ENCODE data around the gene YIPF1.
"Not testable (repeated sequence)": the region's sequence is repeated elsewhere in the genome, so short reads cannot be mapped to it uniquely, and the experiment has no call there.

YIPF1 gene

GRCh38 chr1:53893999-53894636 lies 4.5 kb upstream of the YIPF1 start, which contains the start of gene DIO1:
DIO1 (plus strand) TSS chr1:53894187; CDS start chr1:53894211, 24 bp downstream.
- no peak for DNase-seq

DNA sequence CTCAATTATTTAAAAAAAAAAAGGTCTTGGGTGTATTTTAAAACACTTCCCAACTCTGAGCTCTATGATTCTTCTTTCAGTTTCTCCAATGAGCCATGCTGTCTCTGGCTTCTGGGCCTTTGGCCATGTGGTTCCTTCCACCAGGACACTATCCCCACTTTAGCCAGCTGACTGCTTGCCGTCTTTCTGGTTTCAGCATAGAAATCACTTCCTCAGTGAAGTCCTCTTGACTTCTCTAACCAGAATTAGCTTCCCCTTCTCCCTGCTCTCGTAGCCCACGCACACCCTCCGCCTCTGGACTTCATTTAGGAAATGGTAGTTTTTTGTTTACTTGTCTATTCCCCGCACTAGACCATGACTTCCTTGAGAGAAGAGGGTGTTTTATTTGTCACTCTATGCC lies 3.3 kb upstream of the YIPF1 start:
- no peak for DNase-seq

GRCh38 chr1:53891678-53892077 lies 2.1 kb upstream of the YIPF1 start:
- no peak for DNase-seq

DNA sequence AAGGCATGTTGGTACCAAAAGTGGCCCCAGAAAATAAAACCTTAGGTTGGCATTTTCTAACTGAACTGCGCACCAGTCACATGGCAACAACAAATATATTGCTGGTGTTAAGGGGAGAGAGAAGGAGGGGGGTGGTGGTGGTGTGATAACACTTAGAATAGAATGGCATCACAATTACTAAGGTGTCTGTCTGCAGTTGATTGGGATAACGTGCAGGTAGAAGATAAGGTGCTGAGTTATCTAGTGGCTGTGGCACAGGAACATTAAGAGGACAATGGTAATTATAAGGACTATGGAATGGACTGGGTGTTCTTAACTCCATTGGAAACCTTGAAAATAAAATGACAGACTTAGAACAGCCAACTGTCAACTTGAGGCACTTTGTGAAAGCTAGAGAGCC lies 1.4 kb upstream of the YIPF1 start:
- no peak for DNase-seq

DNA sequence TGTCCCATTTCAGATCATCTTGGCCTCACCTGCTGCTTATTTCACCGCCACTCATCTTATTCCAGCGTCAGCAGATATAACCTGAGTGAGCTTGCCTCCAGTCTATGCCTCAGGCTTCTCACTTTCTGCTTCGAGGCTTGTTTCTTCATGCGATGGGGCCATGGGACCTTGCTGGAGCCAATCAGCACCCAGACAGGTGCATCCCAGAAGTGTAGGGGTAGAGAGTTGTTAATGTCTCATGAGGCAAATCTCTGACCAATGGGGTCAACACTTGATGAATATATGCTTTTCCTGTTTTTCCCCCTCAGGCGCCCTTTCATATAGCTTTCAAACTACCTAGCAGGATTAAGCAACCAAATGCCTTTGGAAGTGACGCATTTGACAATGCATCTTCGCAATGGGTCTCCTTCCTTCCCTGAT lies 935 bp upstream of the YIPF1 start:
- no peak for DNase-seq

GRCh38 chr1:53888681-53889080 lies 916 bp downstream of the YIPF1 start:
- no peak for DNase-seq

DNA sequence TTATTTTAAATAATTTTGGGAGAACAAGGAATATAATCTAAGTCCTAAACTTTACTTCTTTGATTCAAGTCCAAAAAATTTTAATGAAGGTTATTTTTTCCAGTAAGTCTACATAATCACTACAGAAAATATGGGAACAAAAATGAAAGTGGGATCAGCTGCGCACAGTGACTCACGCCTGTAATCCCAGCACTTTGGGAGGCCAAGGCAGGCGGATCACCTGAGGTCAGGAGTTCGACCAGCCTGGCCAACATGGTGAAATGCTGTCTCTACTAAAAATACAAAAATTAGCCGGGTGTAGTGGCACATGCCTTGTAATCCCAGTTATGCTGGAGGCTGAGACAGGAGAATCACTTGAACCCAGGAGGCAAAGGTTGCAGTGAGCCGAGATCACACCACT lies 6.0 kb downstream of the YIPF1 start:
- DNase-seq: not testable (repeated sequence)

DNA sequence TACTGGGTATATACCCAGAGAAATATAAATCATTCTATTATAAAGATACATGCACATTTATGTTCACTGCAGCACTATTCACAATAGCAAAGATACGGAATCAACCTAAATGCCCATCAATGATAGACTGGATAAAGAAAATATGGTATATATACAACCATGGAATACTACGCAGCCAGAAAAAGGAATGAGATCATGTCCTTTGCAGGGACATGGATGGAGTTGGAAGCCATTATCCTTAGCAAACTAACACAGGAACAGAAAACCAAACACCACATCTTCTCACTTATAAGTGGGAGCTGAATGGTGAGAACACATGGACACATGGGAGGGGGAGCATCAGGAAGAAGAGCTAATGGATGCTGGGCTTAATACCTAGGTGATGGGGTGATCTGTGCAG lies 7.7 kb downstream of the YIPF1 start:
- not testable (repeated sequence) for DNase-seq

DNA sequence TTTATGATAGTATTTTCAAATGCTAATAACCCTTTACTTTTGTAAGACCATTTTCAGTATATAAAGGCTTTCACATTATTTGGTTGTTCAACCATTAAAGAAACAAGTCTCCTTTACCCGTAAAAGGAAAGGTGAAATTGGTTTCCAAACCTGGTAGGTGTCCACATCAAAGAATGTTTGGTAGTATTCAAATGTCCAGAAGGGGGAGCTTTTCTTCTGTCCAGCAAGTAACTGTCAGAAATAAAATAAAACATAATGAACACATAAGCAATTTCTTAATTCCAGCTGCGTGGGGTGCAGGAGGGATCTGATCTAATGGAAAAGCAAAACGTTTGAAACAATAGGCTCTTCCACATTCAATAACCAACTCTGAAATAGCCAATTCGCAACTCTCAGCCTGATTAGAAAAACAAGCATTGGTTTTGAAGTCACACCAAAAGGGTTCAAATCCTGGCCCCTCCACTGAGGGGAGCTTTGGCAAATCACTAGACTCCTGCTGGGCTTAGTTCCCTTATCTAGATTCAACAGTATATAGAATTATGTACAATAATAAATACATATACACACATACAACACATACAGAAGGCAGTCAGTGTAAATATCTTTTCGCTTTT lies 11.0 kb downstream of the YIPF1 start:
- DNase-seq: peak; percentile 5

- not testable (repeated sequence) for DNase-seq
These were observed 14.4 kb downstream of the YIPF1 start for GRCh38 chr1:53875150-53875549.

DNA sequence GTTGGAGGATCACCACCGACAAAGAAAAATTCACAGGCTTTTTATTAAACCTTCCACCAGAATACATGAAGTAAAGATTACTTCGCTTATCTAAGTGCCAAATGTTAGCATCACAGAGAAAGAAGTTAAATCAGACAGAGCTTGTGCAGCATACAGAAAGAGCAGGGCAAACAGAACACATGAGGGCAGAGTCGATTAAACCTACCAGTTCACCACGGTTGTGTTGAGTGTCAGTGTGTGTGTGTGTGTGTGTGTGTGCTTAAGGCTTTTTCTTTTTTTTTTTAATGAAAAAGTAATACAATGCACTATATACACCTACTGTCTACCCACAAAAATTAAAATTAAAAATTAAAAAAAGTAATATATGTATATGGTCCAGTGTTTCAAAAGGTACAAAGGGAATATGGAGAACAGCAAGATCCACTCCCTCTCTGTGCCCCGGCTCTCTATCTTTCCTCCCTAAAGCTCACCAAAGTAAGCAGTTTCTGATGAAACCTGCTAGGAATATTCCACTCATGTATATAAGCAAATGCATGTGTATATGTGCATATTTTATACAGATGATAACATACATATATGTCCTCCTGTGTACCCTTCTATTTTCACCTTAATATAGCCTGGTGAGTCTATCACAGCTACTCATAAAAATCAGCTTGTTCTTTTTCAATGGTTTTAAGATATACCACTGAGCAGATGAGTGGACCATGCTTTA lies 17.7 kb downstream of the YIPF1 start:
- no peak for DNase-seq

DNA sequence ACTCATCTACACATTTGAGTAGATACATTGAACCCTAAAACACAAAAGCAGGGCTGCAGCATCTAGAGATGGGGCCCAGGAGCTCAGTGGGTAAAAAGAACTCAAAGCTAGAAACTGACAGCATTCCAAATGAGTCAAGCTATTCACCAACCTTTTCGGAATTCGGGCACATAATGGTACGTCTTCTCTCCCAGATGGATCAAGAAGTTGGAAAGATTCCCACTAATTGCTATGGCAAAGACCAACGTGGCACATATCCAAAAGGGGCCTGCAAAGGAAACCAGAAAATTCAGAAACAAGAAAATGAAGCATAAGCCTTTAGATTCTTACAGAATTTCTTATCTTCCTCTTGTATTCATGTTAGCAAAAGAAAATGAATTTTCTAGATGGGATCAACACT lies 18.4 kb downstream of the YIPF1 start:
- no peak for DNase-seq

- no peak for DNase-seq
These were observed 20.0 kb downstream of the YIPF1 start for GRCh38 chr1:53869454-53870117.

DNA sequence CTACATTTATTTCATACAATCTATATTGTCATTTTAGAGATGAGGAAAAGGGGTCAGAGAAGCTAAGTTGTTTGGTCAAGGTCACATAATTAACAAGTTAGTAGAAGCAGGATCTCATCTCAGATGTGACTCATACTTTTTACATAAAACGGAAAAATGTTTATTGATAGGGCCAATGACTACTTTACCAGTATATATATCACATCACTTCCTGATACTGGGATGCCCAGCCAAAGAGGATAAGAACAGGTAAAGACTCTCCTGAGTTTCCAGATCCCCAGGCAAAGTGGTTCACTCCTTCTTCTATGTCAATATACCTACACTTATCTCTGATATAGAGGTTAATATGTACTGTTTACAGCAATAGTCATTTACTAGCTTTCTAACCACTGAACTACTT lies 21.0 kb downstream of the YIPF1 start:
- no peak for DNase-seq

GRCh38 chr1:53862507-53862906 lies 27.1 kb downstream of the YIPF1 start:
- no peak for DNase-seq

DNA sequence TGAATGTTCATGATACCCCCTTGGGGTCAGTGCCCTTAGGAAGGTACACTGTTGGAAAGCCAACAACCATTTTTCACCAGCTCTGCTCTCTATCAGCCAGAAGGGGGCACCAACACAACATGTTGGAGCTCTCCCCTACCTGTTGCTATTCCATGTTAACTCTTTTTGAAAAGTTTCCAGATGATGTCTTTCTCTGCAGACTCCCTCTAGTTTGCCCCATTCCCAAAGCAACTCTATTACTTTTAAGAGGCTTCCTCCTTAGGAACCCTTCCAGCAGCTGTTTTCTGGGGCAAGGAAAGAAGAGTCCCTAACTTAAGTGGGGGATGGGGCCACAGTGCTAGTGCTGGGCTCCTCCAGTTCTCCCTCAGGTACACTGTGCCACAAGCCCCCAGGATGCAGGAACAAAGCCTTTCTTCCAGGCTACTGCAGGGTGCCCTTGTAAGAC lies 28.6 kb downstream of the YIPF1 start:
- peak; percentile 29 for DNase-seq

GRCh38 chr1:53851571-53852285 lies 37.9 kb downstream of the YIPF1 start:
- no peak for DNase-seq

DNA sequence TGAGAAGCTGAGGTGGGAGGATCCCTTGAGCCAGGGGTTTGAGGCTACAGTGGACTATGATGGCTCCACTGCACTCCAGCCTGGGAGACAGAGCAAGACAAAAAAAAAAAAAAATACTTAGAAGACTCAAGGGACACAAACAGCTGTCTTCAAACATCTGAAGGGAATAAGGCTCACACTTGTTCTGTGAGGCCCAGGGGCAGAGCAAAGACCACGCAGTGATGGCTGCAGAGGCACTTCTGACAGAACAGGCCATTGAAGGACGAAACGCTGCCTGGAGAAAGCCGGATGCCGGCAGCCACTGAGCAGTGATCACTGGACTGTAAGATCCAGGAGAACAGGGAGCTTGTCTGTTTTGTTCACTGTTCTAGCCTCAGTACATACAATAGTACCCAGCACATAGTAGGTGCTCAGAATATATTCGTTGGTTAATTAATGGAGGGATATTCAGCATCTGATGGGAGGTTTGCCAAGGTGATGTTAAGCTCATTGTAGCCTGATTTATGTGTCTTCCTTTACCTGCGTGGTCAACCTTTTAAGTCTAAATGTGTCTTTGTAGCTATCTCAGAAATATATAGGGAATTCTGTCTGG lies 39.4 kb downstream of the YIPF1 start:
- no peak for DNase-seq

GRCh38 chr1:53847980-53848379 lies 41.6 kb downstream of the YIPF1 start:
- no peak for DNase-seq

- no peak for DNase-seq
These were observed 47.2 kb downstream of the YIPF1 start for GRCh38 chr1:53842347-53842746.

- DNase-seq: no peak
These were observed 51.0 kb downstream of the YIPF1 start for GRCh38 chr1:53838654-53838974.

GRCh38 chr1:53837924-53838653 lies 51.5 kb downstream of the YIPF1 start, which contains the start of gene NDC1:
NDC1 (minus strand) TSS chr1:53838296; CDS start chr1:53838261, 35 bp downstream.
- peak; percentile 97 for DNase-seq
